ENCODE data around the gene PIK3R1. TPM values are rescaled to one million over a fixed set of nuclear protein-coding genes. Genes with fewer than 3 reads are reported as not detected.

Gene PIK3R1
- total and polyA plus RNA-seq, 2 experiments from 2014 or later = 5.9 to 9.8 TPM

DNA sequence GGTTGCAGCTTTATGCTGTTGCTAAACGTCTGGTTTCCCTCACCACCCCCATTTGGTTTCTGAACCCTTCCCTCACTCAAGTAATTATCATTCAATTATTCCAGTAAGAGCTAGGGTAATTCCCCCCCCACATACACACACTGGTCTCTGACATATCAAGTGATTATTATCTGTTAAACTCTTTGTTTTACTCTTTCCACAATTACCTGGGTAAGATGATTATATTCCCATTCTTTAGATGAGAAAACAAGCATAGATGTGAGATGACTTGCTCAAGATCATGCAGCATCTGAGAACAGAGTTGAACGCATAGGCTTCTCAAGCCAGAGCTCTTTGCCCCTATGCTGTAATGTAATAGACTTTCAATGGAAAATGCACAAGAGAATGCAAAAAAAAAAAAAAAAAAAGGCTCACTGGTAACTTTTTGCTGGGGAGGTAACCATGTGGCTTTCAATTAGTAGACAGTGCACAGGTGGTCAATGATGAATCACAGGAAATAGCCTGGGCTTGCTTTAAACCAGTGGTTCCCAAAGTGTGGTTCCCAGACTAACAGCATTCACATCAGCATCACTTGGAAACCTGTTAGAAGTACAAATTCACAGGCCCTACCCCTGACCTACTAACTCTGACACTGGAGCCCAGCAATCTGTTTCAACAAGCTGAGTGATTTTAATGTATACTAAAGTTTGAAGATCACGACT, 87.6 kb downstream of the PIK3R1 start:
- no peaks in the 10 kb centered on the region for H3F3A ChIP-seq (replicated peaks; ENCODE audit: low read depth)
- no peaks in the 10 kb centered on the region for H3K9me2 ChIP-seq (ENCODE audit: insufficient read depth)
- H3K4me3 ChIP-seq = no peak overlapping the region
- H3K27ac ChIP-seq (ENCODE audit: low read depth) = no peak overlapping the region
- no peaks in the 10 kb centered on the region for H3K36me3 ChIP-seq (ENCODE audit: insufficient read depth)
- DNase-seq (ENCODE audit: low spot score) (no peak), ATAC-seq (no peak)
- no peaks in the 10 kb centered on the region for H3K9me3 Mint-ChIP-seq
- TF ChIP-seq POLR2AphosphoS5 (IDR thresholded peaks at IDR 0.05; ENCODE audit: low read depth) (no peak), NANOG (IDR thresholded peaks at IDR 0.05; ENCODE audit: borderline replicate concordance) (no peak), EZH2phosphoT487 (IDR thresholded peaks at IDR 0.05; ENCODE audit: unreplicated experiment) (no peak), ZNF114 (CRISPR knock-in tag; IDR thresholded peaks at IDR 0.05) (no peak)
- H3K4me3 Mint-ChIP-seq = no peak overlapping the region
- H2AFZ ChIP-seq = no peak overlapping the region
- no peak overlapping the region for H3K4me2 ChIP-seq
- peaks cover 6% of the 10 kb centered on the region; the same call in 1 of the 3 replicates for H3K36me3 Mint-ChIP-seq (ENCODE audit: low read depth)
- no peaks in the 10 kb centered on the region for H3K4me1 ChIP-seq (ENCODE audit: insufficient read depth)
- H3K4me1 Mint-ChIP-seq = no peaks in the 10 kb centered on the region
- no peaks in the 10 kb centered on the region for H4K20me1 ChIP-seq (replicated peaks; ENCODE audit: insufficient read depth)
- H3K79me2 ChIP-seq (replicated peaks; ENCODE audit: insufficient read depth) = no peaks in the 10 kb centered on the region
- no peaks in the 10 kb centered on the region for H3K27me3 ChIP-seq (ENCODE audit: insufficient read depth)
- no peak overlapping the region for H3K27ac Mint-ChIP-seq
- H3K27me3 Mint-ChIP-seq (ENCODE audit: insufficient read depth, low read depth, poor library complexity) = peaks cover 2% of the 10 kb centered on the region

DNA sequence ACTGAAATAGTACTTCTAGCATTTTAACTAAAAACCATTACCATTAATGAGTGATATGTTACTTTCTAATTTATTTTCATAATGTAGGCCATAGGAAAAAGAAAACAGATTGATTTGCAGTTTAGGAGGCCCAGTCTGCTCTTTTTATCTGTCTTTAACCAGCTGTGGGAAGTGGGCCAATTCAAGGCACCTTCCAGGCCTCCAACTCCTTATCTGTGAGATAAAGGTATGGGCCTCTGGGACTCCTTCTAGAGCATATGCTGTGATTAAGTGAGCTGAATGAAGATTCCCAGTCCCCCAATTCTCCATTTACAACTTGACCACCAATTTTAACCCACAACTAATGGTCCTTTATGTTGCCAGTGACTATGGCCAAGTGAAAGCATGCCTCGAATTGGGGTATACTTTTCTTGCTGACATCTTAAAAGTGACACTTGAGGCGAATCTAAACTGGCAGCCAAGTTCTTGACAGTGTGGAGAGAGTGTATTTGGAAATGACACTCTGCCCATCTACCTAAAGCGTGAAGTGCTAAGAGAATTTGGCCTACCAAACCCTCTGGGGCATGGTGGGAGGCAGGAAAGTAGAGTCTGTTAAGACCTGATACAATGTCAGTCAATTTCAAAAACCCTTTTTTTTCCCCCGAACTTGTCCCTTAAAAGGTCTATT, 88.3 kb downstream of the PIK3R1 start:
- no peaks in the 10 kb centered on the region for H3K9me2 ChIP-seq (ENCODE audit: insufficient read depth)
- H2AFZ ChIP-seq = no peak overlapping the region
- H3K27me3 ChIP-seq (ENCODE audit: insufficient read depth) = no peaks in the 10 kb centered on the region
- no peaks in the 10 kb centered on the region for H3K4me1 ChIP-seq (ENCODE audit: insufficient read depth)
- H3K36me3 Mint-ChIP-seq (ENCODE audit: low read depth) = peaks cover 2% of the 10 kb centered on the region; the same call in 1 of the 3 replicates
- no peaks in the 10 kb centered on the region for H4K20me1 ChIP-seq (replicated peaks; ENCODE audit: insufficient read depth)
- no peaks in the 10 kb centered on the region for H3K79me2 ChIP-seq (replicated peaks; ENCODE audit: insufficient read depth)
- H3K4me3 ChIP-seq = no peak overlapping the region
- DNase-seq (ENCODE audit: low spot score) (no peak), ATAC-seq (no peak)
- H3F3A ChIP-seq (replicated peaks; ENCODE audit: low read depth) = no peaks in the 10 kb centered on the region
- H3K27ac ChIP-seq (ENCODE audit: low read depth) = no peak overlapping the region
- peaks cover 2% of the 10 kb centered on the region for H3K27me3 Mint-ChIP-seq (ENCODE audit: insufficient read depth, low read depth, poor library complexity)
- no peak overlapping the region for H3K4me2 ChIP-seq
- no peak overlapping the region for H3K27ac Mint-ChIP-seq
- H3K4me3 Mint-ChIP-seq = no peak overlapping the region
- H3K36me3 ChIP-seq (ENCODE audit: insufficient read depth) = no peaks in the 10 kb centered on the region
- no peaks in the 10 kb centered on the region for H3K9me3 Mint-ChIP-seq
- H3K4me1 Mint-ChIP-seq = no peaks in the 10 kb centered on the region
- no peak for TF ChIP-seq CREB1 (CRISPR knock-in tag; IDR thresholded peaks at IDR 0.05; ENCODE audit: low read depth)
- TF ChIP-seq ZNF331 (CRISPR knock-in tag; IDR thresholded peaks at IDR 0.05; ENCODE audit: low read depth) = no peak
- TF ChIP-seq ETS1 (IDR thresholded peaks at IDR 0.05) = no peak
- no peak for TF ChIP-seq CTCF (conservative IDR thresholded peaks at IDR 0.05; ENCODE audit: low read depth in 2 of 2)
- TF ChIP-seq NANOG (IDR thresholded peaks at IDR 0.05; ENCODE audit: borderline replicate concordance) = no peak
- TF ChIP-seq EZH2 (IDR thresholded peaks at IDR 0.05; ENCODE audit: low read depth, unreplicated experiment) = no peak
- TF ChIP-seq JUNB (IDR thresholded peaks at IDR 0.05; ENCODE audit: unreplicated experiment) = no peak
- no peak for TF ChIP-seq EZH2phosphoT487 (IDR thresholded peaks at IDR 0.05; ENCODE audit: unreplicated experiment)
- TF ChIP-seq REST (IDR thresholded peaks at IDR 0.05; ENCODE audit: unreplicated experiment) = no peak
- TF ChIP-seq STAT1 (IDR thresholded peaks at IDR 0.05; ENCODE audit: unreplicated experiment) = no peak
- no peak for TF ChIP-seq POLR2AphosphoS5 (IDR thresholded peaks at IDR 0.05; ENCODE audit: low read depth)
